Upper lobe of left lung (tissue), 6 donors: ENCODE results near the gene BRD1. TPM values are rescaled to one million over a fixed set of nuclear protein-coding genes. Genes with fewer than 3 reads are reported as not detected.
A peak's percentile ranks its signal among the peaks of the same experiment; 100 is the strongest.

ENCODE experiments used
- ATAC-seq, 2 donors: fragments of 200-7000 bp; cut with Tn5 transposase; one replicate each; pipeline ENCODE4 v1.9.1; 2022; ENCODE audit warnings: mild to moderate bottlenecking in 2 of 2, moderate library complexity in 2 of 2; ENCODE audit not compliant: low FRiP score in 2 of 2
- DNase-seq, 2 donors: peaks; one replicate each; pipeline ENCODE4 v3.0.0-alpha.2; 2019 to 2020
- H3K27ac ChIP-seq, 4 donors: fragments of 200-600 bp; sonication (generic); one replicate each; pipeline ENCODE4 v1.5.1; 2016 to 2019
- H3K27me3 ChIP-seq, 4 donors: fragments of 200-600 bp; sonication (generic); one replicate each; pipeline ENCODE4 v1.5.1; 2017 to 2019
- H3K36me3 ChIP-seq, 4 donors: fragments of 200-600 bp; sonication (generic); one replicate each; pipeline ENCODE4 v1.5.1; 2016 to 2019
- H3K4me1 ChIP-seq, 4 donors: fragments of 200-600 bp; sonication (generic); one replicate each; pipeline ENCODE4 v1.5.1; 2018 to 2019
- H3K4me3 ChIP-seq, 4 donors: fragments of 200-600 bp; sonication (generic); one replicate each; pipeline ENCODE4 v1.5.1; 2017 to 2019; ENCODE audit warnings: mild to moderate bottlenecking in 2 of 4, moderate library complexity in 1 of 4
- H3K9me3 ChIP-seq, 4 donors: fragments of 200-600 bp; sonication (generic); one replicate each; pipeline ENCODE4 v1.5.1; 2018 to 2019
- CTCF ChIP-seq, 6 experiments: fragments of 450-650 bp in 4 of 6; fragments of 200-600 bp in 2 of 6; sonication (generic) in 2 of 6; IDR thresholded peaks; one replicate each; pipeline ENCODE4 v1.5.1; 2016 to 2019; ENCODE audit warnings: antibody characterized with exemption in 6 of 6
- EP300 ChIP-seq, 4 donors: sonication (generic); formaldehyde crosslinking; IDR thresholded peaks; one replicate each; pipeline ENCODE4 v1.5.1; 2017; ENCODE audit warnings: antibody characterized with exemption in 4 of 4, control low read depth in 2 of 4
- POLR2A ChIP-seq, 4 donors: fragments of 450-650 bp; IDR thresholded peaks; one replicate each; pipeline ENCODE4 v1.5.1; 2016 to 2017; ENCODE audit warnings: antibody characterized with exemption in 4 of 4, mild to moderate bottlenecking in 2 of 4
- POLR2AphosphoS5 ChIP-seq, 2 donors: sonication (generic); formaldehyde crosslinking; IDR thresholded peaks; one replicate each; pipeline ENCODE4 v1.5.1; 2017; ENCODE audit warnings: antibody characterized with exemption in 2 of 2
- WGBS, 2 donors: methylation state at CpG; one replicate each; pipeline ENCODE4 v1.1.5; 2017 to 2018; 5-methylcytosine and 5-hydroxymethylcytosine counted together
- small RNA-seq, 4 donors: library from RNA; depleted of rRNA; stranded (forward); fragments of <200 nt; gene quantifications; one replicate each; pipeline ENCODE3, GENCODE V24; 2016
- total RNA-seq, 6 donors: library from RNA; depleted of rRNA in 4 of 6; stranded (reverse); fragments of >200 nt in 4 of 6; gene quantifications; one replicate each; pipeline versions ENCODE4 v1.1.0 to v1.2.1, GENCODE V29; 2016 to 2021
- donor health status: DM: no; HTN: no; CAD: no; lungs with moderate emphysema.
- donor health status: DM: no; HTN: yes; CAD: no; lungs with severe emphysema.

BRD1 gene
- total RNA-seq, 6 donors from 2014 or later = 38.9 to 141 (median 43.0) TPM

- H3K4me1 ChIP-seq = peaks cover 5 to 16% (median 9%) of the 10 kb centered on the region in 4 donors
- H3K27ac ChIP-seq = peak overlapping the region in 2 of 4 donors; percentile 24 to 44
- H3K4me3 ChIP-seq = peak overlapping the region; percentile 20 to 53 (median 41)
- DNase-seq (peak in 1 of 2 donors; percentile 81), ATAC-seq (peak in 1 of 2 donors; percentile 28)
- no peaks in the 10 kb centered on the region for H3K36me3 ChIP-seq
- no peaks in the 10 kb centered on the region for H3K9me3 ChIP-seq
- peaks cover 0 to 12% (median 5%) of the 10 kb centered on the region in 4 donors for H3K27me3 ChIP-seq
- TF ChIP-seq POLR2A (IDR thresholded peaks at IDR 0.05) (no peak), CTCF (IDR thresholded peaks at IDR 0.05) (no peak), POLR2AphosphoS5 (IDR thresholded peaks at IDR 0.05) (peak in 1 of 2 donors; percentile 62), EP300 (IDR thresholded peaks at IDR 0.05) (peak in 2 of 4 donors; percentile 15 to 38)
- 34 to 47% methylated on average over 46 to 54 of the region's 54 CpGs for WGBS, 2 donors
Observed at GRCh38 chr22:49724030-49724892, 103.4 kb downstream of the BRD1 start.

- Histone ChIP-seq H3K4me3 (no peak overlapping the region), H3K27ac (no peak overlapping the region), H3K9me3 (no peaks in the 10 kb centered on the region), H3K4me1 (peaks cover 5 to 16% (median 9%) of the 10 kb centered on the region in 4 donors), H3K36me3 (no peaks in the 10 kb centered on the region), H3K27me3 (peaks cover 0 to 12% (median 4%) of the 10 kb centered on the region in 4 donors)
- no peak for DNase-seq
- no peak for TF ChIP-seq EP300 (IDR thresholded peaks at IDR 0.05)
- TF ChIP-seq POLR2A (IDR thresholded peaks at IDR 0.05) = no peak
- TF ChIP-seq CTCF (IDR thresholded peaks at IDR 0.05) = no peak
- no peak for TF ChIP-seq POLR2AphosphoS5 (IDR thresholded peaks at IDR 0.05)
- 88 to 93% methylated on average over 12 to 14 of the region's 14 CpGs for WGBS, 2 donors
- no peak for ATAC-seq
Observed at GRCh38 chr22:49723478-49724029, 104.1 kb downstream of the BRD1 start.

Small RNAs within 50 kb of the gene (small RNA-seq; reads per million reads assigned to genes)
- 0 reads per million in 4 donors for gene AL117328.1
- 0 reads per million in 4 donors for gene RF00017

Other genes starting within 250 kb of the BRD1 start
- 10 to 100 TPM; 10.8 to 19.9 (median 15.5) TPM for gene ZBED4, start 26.0 kb upstream of the BRD1 start, total RNA-seq
- 10 to 100 TPM; 14.2 to 32.5 (median 22.3) TPM for gene ALG12, start 90.6 kb upstream of the BRD1 start, total RNA-seq
- gene CRELD2, start 90.8 kb upstream of the BRD1 start, total RNA-seq = 10 to 100 TPM; 31.2 to 72.6 (median 46.9) TPM
- gene PIM3, start 132.9 kb upstream of the BRD1 start, total RNA-seq = 100 to 1,000 TPM; 131 to 246 (median 156) TPM
- under 1 TPM in 1 of 6 donors, not detected in 5; 0.06 TPM for gene IL17REL, start 184.9 kb upstream of the BRD1 start, total RNA-seq
- not detected for gene TTLL8, start 230.4 kb upstream of the BRD1 start, total RNA-seq